NOMO-1 (cell line): ENCODE results near the gene MYO5C.

Experiments
- DNase-seq, 2 experiments: peaks; one replicate each; lab custom pipeline; 2025; ENCODE audit not compliant: unreplicated experiment in 2 of 2; lab: John Stamatoyannopoulos, UW

The MYO5C gene

DNA sequence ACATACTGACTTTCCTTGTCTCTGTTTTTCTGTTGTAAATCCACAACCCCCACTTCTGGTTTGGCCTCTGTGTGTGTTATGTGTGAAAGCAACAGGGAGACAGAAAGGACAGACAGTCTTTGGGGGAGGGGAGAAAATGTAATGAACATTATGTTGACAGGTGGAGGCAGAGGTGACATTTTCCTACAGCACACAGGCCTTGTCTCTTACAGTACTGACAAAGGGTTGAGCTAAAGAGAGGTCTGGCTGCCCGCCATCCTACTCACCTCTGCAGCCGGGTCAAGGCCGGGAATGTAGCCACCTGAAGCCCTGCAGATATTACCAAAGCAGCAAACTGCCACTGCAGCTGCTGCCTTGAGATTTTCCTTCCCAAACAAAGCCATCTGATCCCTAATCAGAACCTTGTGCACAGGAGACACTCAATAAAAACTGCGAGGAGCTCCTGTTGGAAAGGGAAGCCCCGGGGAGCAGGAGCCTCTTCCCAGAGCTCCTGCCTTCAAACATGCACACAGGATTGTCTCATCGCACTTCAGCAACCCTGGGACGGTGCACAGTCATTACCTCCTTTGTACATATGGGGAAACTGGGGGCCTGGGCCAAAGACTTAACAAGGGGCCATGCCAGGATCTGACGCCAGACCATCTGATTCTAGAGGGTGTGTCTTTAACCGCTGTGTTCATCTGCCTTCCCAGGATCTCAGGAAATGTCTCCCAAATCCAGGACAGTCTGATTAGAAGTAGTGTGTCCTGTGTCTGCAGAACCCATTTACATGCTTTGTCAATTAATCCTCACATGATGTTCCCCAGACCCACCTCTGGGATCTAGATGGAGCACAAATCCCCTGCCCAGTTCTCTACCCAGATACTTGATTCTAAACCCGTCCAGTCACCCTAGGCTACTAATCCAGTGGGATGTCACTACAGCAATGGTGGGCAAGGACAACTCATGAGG lies 14.2 kb downstream of the MYO5C start:
- DNase-seq, result no peak

DNA sequence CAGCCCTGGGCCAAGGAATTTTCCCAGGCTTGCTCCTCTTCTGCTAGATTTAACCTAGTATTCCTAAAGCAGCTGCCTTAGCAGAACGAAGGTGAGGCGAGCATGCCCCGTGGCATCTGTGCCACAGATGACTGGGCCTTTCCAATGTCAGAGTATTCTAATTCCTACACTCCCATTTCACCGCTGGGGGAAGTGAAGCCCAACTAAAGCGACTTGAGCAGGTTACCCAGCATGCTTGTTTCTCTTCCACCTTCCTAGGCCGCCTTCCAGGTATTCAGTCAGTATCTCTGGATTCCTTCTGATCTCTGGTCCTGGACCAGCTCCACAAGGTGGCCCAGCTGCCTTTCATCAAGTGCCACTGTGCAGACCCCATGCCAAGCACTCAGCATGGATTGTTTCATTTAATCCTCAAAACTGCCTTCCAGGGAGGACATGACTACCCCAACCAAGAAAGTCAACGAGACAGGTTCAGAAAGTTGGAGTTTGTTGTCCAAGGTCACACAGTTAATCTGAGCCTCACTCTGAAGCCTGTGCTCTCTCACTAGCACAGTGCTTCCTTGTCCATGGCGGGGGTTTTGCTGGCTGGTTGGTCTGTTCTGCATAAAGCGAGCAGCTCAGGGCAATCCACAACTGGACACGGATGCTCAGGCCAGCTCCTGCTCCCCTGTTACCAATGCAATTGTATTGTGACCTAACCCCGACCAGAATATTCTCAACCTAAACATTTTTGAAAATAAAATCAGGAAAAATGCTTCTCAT lies 15.1 kb downstream of the MYO5C start:
- no peak for DNase-seq

DNA sequence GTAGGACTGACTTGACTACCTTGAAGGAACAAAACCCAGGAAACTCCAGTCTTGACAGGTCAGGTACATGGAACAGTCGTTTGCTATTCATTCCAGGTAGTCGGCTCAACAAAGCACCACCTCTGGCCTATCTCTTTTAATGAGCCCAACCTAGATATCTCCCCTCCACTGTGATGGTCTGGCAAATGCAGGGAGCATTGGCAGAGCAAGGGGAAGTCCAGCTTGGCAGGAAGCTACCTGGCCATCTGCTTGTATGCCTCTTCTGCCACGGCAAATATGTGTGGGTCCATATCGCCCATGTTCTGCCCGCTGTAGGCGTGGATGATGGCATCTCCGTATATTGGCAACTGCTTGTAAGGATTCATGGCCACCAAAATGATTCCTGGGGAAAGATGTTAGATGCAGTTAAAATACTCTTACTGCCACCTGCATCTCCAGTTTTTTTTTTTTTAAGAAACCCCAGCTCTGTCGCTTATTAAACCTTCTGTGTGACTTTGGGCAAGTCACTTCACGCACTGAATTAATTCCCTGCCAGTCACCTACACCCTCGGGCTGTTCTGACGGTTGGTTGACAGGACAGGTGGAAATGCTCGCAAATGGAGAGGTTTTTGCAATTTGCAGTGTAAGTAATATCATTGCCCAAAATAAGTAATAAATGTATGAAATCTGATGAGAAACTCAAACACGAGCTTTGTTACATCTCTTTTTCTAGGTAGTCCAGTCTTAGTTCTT lies 16.8 kb downstream of the MYO5C start:
- no peak for DNase-seq

DNA sequence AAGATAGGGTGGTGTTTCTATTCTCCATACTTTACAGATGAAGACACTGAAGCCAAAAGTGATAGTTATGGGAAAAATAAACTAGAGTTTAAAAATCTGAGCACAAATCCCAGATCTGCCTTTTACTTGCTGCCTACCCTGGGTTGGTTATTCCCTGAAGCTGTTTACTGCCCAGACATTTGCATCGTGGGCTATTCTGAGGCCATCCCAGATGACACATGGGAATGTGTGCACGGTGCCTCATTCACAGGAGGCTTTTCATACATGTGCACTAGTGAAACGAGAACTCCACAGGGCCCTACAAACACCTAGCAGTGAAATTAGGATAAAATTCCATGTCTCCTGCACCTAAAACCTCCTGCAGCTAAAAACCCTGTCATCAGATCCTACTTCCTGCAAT lies 17.5 kb downstream of the MYO5C start:
- DNase-seq, result no peak

DNA sequence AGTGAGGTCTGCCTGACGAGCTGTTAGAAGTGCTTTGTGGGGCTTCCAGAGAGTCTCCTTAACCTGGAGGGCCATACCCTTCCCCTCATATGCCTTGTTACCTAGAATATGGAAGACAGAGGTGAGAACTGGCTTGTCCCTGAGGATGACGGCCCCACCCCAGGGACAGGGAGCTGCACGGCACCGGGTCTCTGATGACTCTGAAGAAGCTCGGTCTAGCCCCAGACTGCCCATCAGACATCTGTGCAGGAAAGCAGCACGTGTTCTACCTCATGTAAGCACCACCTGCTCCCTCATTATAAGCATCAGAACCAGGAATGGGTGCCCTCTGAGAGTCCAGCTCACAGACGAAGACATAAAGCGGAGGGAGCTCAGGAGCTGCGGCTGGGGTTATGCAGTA lies 18.0 kb downstream of the MYO5C start:
- no peak for DNase-seq

DNA sequence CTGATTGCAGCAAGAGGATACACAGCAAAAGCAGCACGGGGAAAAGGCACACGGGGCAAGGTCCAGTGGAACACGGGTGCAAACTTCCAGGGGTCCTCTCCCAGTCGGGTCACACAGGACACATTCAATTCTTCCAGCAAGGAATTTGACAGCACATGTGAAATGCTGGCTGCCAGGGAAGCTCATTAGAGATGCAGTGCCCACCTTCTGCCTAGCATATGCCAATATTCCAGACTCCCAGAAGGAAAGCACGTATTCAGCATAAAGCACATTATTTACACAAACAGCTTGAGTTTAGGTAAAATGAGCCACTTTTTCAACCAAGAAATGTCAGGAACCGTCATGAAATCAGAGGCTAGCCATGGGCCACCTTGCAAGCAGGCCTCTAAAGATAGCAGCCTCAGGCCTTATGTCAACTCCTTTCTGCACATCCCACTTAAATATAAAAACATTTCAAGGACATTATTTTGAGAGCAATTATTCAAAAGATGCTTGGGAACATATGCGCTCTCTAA lies 19.3 kb downstream of the MYO5C start:
- DNase-seq, result no peak

DNA sequence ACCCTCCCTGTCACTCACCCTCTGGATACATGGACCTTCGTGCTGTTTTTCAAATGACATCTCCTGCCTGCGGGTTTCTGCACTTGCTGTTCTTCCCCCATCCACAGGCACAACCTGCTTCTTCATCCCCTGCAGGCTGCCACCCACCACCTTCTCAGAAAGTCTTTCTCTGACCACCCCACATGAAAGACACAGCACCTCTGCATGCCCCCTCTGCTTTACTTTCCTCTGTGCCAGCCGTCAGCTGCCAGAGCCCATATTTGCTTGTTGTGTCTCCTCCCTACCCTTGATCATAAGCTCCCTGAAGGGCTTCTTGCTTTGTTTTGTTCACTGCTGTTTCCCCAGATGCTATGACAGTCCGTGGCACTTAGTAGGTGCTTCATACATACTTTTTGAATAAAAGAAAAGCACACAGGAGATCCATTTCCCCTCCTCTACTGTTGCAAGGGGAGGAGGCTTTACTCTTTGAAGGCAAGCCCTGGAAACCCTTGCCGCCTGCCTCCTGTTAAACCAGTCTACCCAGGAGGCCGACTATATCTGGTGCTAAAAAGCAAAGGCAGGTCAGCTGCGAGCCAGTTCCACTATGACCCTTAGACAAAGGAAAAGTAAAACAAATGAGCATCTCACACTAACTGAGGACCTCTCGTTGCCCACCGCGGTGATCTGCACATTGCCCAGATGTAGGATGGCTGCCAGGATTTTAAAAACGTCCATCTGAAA lies 31.9 kb downstream of the MYO5C start:
- DNase-seq, result no peak

DNA sequence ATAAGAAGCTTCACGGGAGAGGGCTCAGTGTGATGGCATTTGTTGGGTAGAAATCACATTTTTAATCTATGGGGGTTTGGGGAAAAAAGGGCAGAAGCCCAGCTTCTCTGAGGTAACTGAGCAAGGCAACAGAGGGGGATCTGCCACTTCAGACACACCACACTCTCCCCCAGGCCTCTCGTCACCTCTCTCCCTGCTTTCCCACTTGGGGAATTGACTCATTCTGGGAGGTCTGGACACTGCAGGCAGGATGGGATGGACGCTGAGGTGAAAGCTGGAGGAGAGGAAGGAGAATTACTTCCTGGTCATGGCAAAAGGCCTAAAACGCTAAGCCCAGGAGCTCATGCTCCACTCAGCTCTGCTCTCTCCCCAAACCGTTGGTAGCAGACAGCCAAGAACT lies 33.2 kb downstream of the MYO5C start:
- DNase-seq, result no peak

DNA sequence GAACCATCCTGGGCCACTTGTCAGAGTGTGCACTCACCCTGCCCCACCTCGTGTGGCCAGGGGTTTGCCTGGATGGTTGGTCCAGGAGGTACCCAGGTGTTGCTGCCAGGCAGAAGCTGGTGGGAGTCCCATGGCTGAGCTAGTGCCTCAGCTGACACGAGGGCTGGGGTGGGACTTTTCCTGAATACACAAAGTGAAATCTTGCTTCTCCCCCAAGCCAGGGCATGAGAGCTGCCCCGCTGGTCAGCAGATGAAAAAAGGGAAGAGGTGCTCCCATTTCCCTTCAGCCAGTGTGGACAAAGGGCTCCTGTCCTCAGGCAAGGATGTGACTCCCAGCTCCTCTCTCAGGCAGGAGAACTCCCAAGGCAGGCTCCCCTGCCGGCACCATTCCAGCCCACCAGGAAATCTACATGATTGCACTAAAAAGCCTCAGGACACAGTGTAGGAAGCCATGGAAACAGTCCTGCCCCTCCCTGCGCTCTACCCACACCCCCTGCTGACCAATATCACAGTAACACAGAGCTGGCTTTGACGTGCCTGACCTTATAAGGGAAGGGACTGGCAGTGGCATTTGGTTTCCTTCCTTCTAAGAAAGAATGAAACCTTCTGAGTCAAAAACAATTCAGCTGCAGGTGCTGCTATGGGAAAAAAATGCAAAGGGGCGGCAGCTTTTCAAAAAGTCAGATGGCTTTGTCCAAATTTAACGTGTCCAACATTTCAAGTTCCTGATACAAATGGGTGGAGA lies 33.9 kb downstream of the MYO5C start:
- DNase-seq, result peak; percentile 42 to 56

DNA sequence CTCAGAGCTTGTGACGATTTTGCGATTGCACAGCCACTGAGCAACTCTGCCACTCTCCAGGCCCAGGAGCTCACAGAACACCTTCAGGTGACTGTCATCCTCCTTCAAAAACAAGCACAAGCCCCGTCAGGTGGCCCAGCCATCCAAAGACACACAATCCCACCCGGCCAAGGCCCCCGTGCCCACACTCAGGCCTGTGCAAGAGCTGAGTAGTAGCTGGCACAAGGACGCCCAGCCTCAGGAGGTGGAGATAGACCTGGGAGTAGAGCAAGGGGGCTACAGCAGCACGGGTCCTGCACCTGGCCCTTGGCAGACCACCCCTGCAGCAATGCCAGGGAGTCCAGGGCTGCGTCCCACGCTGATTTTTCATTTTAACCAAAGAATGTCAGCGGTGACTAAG lies 34.6 kb downstream of the MYO5C start:
- no peak for DNase-seq

DNA sequence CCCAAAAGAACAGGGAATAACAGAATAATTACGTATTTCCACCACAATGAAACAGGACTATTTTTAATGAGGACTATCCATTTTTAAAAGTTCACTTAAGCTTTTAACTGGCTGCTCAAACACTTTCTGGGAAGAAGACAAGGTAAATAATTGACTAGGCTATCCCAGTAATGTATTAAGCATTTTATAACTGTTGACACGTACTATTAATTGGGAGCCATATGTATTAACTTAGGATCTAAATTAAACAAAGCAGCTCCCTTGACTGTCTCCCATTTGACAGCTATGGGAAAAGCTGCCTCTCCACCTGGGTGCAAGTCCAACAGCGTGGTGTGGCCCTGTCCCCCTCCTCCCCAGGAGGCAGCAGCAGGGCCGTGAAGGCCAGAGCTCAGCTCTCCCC lies 36.1 kb downstream of the MYO5C start:
- no peak for DNase-seq

DNA sequence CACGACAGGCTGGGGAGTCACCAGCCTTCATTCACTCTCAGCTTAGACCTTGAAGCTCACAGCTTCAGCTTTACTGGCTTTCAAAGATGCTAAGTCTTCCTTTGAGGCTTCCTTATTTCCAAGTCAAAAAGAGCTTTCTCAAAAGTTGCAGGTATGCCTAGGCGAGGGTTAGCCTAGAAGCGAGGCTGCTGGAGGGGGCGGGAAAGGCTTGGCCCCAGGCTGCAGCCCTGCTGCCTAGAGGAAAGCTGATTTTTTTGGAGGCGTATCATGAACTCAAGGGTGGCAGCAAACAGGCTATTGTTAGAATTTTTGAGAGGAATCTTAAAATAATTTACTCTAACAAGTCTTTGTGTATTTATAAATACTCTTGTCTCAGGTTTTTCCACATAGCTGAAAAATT lies 37.1 kb downstream of the MYO5C start:
- no peak for DNase-seq

DNA sequence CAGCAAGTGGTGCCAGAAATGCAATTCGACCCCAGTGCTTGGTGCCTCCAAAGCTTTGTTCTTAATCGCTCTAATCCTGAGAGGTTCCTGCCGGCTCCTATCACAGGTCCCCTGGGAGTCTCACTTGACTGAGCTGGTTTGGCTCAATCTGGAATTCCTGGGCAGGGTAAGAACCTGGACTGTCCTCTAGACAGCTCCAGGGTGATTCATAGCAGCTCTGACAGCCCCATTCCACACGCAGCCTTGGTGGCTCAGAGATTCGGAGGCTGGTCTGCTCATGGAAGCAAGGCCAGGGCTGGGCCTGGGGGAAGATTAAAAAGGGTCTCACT lies 37.9 kb downstream of the MYO5C start:
- DNase-seq, result no peak

DNA sequence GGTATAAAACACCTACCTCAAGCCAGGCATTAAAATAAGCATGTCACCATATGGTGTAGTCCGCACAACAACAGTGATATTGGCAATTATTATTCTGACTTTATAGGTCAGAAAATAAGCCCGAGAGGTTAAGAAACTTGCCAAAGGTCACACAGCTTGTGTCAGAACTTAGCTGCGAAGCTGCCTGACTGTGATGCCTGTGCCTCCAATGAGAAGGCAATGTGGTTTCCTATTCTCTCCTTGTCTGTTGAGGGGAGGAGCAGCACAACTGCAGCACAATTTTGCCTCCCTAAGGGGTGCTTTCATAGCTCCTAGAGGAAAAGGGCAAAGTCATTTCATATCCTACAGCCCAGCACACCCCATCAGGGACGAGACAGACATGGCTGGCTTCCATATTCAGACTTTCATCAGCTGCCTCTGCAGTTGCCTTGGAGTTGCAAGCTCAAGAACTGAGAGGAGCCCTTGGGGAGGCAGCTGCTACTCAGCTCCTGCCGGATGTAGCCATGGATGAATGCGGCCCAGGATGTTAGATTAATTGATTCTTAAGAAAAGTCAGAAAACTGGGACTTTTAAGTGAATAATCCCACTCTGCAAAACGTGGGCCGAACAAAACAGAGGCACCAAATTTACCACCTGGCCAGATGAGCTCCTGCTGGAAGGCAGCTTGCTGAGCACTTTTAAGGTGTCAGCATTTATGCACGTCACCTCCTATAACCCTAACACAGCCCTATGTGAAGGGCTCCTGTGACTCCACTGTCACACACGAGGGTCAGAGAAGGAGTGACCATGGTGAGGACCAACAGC lies 38.5 kb downstream of the MYO5C start:
- no peak for DNase-seq

DNA sequence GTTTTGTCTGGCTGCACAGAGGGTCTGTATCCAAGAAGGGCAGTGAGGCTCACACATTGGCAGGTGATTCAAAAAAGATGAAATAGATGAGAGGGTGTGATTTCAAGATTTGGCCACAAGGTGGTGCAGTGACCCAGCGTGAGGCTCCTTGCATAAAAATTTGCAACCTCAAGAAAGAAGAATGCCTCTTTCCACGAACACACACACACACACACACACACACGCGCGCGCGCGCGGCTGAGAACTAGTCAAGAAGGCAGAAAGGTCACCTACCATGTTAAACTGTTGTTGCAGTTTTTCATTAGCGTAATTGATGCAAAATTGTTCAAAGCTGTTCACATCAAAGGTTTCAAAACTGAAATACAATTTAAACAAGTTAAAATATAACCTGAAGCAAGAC lies 39.2 kb downstream of the MYO5C start:
- DNase-seq, result peak; percentile 67 to 77

DNA sequence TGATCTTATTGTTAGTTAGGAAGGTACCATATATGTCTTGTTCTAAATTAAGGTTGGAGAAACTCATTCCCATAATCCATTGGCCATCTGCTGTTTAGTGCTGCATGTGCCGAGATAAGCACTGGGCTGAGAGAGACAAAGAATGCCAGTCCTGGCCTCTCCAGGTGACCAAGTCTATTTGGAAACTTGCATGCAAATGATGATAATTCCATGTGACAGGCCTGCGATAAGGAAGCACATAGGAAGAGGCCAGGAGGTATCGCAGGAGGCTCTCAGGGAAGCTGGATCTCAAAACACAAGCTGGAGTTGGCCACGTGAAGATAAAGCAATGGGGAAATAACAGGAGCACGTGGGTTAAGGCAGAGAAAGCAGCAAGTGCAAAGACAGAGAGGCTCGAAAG lies 39.7 kb downstream of the MYO5C start:
- no peak for DNase-seq

DNA sequence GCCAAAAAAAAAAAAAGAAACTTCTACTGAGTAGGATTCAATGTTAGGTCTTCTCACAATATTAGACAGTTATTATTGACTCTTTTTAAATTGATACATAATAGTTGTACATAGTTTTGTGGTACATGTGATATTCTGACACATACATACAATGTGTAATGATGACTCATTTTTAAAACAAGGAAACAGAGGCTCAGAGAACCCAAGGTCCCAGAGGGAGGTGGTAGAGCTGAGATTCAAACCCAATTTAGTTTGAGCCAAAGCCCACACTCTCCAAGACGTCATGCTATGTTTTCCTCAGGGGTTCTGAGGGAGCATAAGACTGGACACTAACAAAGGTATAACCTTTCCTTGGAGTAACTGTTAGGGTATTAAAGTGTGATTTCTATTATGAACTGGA lies 40.6 kb downstream of the MYO5C start:
- no peak for DNase-seq

DNA sequence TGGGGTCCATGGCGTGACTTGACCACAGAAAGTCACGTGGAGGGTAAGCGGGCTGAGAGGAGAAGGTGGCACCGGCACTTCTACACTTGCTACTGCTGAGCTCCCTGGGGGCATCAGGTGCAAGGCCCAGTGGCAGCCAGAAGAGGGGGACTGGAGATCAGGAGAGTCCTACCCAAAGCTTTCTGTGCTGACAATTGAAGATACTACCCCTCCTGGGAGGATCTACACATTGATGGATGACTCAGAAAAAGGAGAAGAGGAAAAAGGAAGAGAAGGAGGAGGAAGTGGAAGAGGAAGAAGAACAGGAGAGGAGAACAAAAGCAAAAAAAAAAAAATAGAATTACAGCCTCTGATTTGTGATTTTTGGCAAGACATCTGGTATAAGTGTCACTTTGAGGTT lies 41.2 kb downstream of the MYO5C start:
- no peak for DNase-seq

DNA sequence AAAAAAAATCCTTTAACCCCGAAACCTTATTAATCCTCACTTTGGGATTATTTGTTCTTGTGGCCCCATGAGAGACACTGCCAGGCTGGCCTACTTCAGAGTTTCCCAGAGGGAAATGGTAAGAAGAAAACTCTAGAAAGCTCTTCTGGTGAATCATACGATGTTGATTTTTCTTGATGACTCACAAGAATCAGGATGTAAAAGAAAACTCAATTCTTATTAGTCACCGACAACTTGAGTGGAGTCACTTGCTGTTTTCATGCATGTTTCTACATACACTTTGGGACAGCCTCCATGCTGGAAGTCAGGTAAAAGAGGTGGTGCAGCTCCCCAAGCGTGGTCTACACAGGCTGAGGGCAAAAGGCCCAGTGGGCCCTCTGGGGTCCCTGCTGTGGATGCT lies 42.8 kb downstream of the MYO5C start:
- DNase-seq, result peak in 1 of 2 experiments; percentile 51
